H1 (cell line): ENCODE measurements around the gene USP1. TPM values are rescaled to one million over a fixed set of nuclear protein-coding genes. Genes with fewer than 3 reads are reported as not detected.

ENCODE experiments used
- CBX5 ChIP-seq: fragments of 300-800, 300-1000 bp; sonication (generic); IDR thresholded peaks from 2 replicates; pipeline ENCODE4 v1.7.1; 2016; ENCODE audit warnings: antibody characterized with exemption, low read length, low read depth
- CBX8 ChIP-seq: fragments of 300-800, 300-1000 bp; sonication (generic); IDR thresholded peaks from 2 replicates; pipeline ENCODE4 v1.7.1; 2016; ENCODE audit warnings: low read depth, low read length, borderline replicate concordance
- CHD2 ChIP-seq: IDR thresholded peaks from 2 replicates; pipeline ENCODE4 v1.6.1; 2012; ENCODE audit warnings: low read length, improper control_type of control experiment
- CHD7 ChIP-seq: fragments of 300-600 bp; sonication (generic); IDR thresholded peaks from 2 replicates; pipeline ENCODE4 v1.7.1; 2012; ENCODE audit warnings: low read length, moderate library complexity, mild to moderate bottlenecking, inconsistent platforms; ENCODE audit not compliant: insufficient replicate concordance
- CREB1 ChIP-seq: IDR thresholded peaks from 2 replicates; pipeline ENCODE4 v1.6.1; 2012; ENCODE audit warnings: inconsistent platforms
- CTBP2 ChIP-seq: IDR thresholded peaks from 2 replicates; pipeline ENCODE4 v1.7.0; 2011; ENCODE audit warnings: borderline replicate concordance, mild to moderate bottlenecking, moderate library complexity, mixed read lengths, low read length; ENCODE audit not compliant: insufficient read depth, insufficient read length
- NRF1 ChIP-seq: IDR thresholded peaks from 2 replicates; pipeline ENCODE4 v1.6.1; 2011; ENCODE audit warnings: mild to moderate bottlenecking, low read depth, low read length, improper control_type of control experiment
- PHF8 ChIP-seq: fragments of 200-600 bp; sonication (generic); conservative IDR thresholded peaks from 2 replicates; pipeline ENCODE4 v1.7.1; 2012; ENCODE audit warnings: low read depth, mild to moderate bottlenecking, inconsistent platforms, low read length, moderate library complexity
- POLR2AphosphoS5 ChIP-seq: IDR thresholded peaks from 2 replicates; pipeline ENCODE4 v1.6.1; 2011; ENCODE audit warnings: low read depth, low read length
- SIX5 ChIP-seq: IDR thresholded peaks from 2 replicates; pipeline ENCODE4 v1.6.1; 2011; ENCODE audit warnings: mild to moderate bottlenecking, low read depth, low read length
- YY1 ChIP-seq: IDR thresholded peaks from 2 replicates; pipeline ENCODE4 v1.6.1; 2011; ENCODE audit warnings: low read depth, mild to moderate bottlenecking, low read length
- polyA plus RNA-seq, 7 experiments: library from polyadenylated mRNA; depleted of rRNA in 3 of 7; stranded (reverse) in 5 of 7; unstranded in 2 of 7; fragments of >200 nt in 5 of 7; fragments of 200-250 nt in 2 of 7; gene quantifications; 1 replicate in 5 of 7; 2 replicates in 1 of 7; 4 replicates in 1 of 7; pipeline versions ENCODE4 v1.2.1 to v1.2.3, GENCODE V29; 2011 to 2013; ENCODE audit warnings: missing spikeins in 2 of 7, mixed read lengths in 2 of 7
- total RNA-seq: library from RNA; stranded (reverse); fragmentation: NEBNext Ultra II Directional; extraction: Animal tissue kit (Norgen Biotek cat#: 25700); gene quantifications from 2 replicates; pipeline ENCODE4 v1.2.1, GENCODE V29; 2021

USP1 gene
- total and polyA plus RNA-seq, 2 of the 8 experiments (the other 6 are each of a cell fraction or from before 2014, with no cell fraction given), result 9.1 to 49.6 TPM

GRCh38 chr1:62436466-62437272 lies at the start of gene USP1 (continued):
- TF ChIP-seq CHD7 (no peak), SIX5 (no peak), CBX8 (no peak), CREB1 (no peak; the same call in 1 of the 2 replicates), NRF1 (no peak), POLR2AphosphoS5 (peak; percentile 24; the same call in 1 of the 2 replicates), PHF8 (peak; percentile 87), CBX5 (no peak), CTBP2 (peak; percentile 4), CHD2 (peak; percentile 52; the same call in 1 of the 2 replicates), YY1 (no peak)
